MM.1S (cell line): ENCODE data around the gene NT5C3A.

Source experiments
- DNase-seq: peaks from one replicate; pipeline ENCODE4 v3.0.0-alpha.2; 2015
- H2AFZ ChIP-seq: fragments of 300-600 bp; sonication (generic); 2 replicates; pipeline ENCODE4 v1.6.0; 2016; ENCODE audit warnings: antibody characterized with exemption, low read length
- H3F3A ChIP-seq: fragments of 300-600 bp; sonication (generic); 2 replicates; pipeline ENCODE4 v1.6.1; 2016; ENCODE audit warnings: mild to moderate bottlenecking, antibody characterized with exemption, low read length, moderate library complexity, mixed read lengths; ENCODE audit not compliant: insufficient read depth
- H3K27ac ChIP-seq: fragments of 300-600 bp; sonication (generic); 2 replicates; pipeline ENCODE4 v1.5.1; 2016; ENCODE audit warnings: mild to moderate bottlenecking, low read length
- H3K27me3 ChIP-seq: fragments of 300-600 bp; sonication (generic); replicated peaks from 2 replicates; pipeline ENCODE4 v1.6.0; 2016; ENCODE audit warnings: low read length; ENCODE audit not compliant: insufficient read depth
- H3K36me3 ChIP-seq: fragments of 300-600 bp; sonication (generic); replicated peaks from 2 replicates; pipeline ENCODE4 v1.6.1; 2016; ENCODE audit warnings: mild to moderate bottlenecking, low read length, mixed read lengths; ENCODE audit not compliant: insufficient read depth
- H3K4me1 ChIP-seq: fragments of 300-600 bp; sonication (generic); 2 replicates; pipeline ENCODE4 v1.6.1; 2016; ENCODE audit warnings: low read length, mixed read lengths
- H3K4me2 ChIP-seq: fragments of 300-600 bp; sonication (generic); 2 replicates; pipeline ENCODE4 v1.6.0; 2016; ENCODE audit warnings: low read depth, low read length
- H3K4me3 ChIP-seq: fragments of 300-600 bp; sonication (generic); 2 replicates; pipeline ENCODE4 v1.5.1; 2016; ENCODE audit warnings: low read length, mixed read lengths
- H3K79me2 ChIP-seq: fragments of 300-600 bp; sonication (generic); 2 replicates; pipeline ENCODE4 v1.6.1; 2016; ENCODE audit warnings: mixed run types, low read length, mixed read lengths
- H3K9ac ChIP-seq: fragments of 300-600 bp; sonication (generic); 2 replicates; pipeline ENCODE4 v1.6.1; 2016; ENCODE audit warnings: low read length, mixed read lengths
- H3K9me2 ChIP-seq: fragments of 300-600 bp; sonication (generic); replicated peaks from 2 replicates; pipeline ENCODE4 v1.6.1; 2016; ENCODE audit warnings: mild to moderate bottlenecking, low read length, mixed read lengths; ENCODE audit not compliant: insufficient read depth
- H3K9me3 ChIP-seq: fragments of 300-600 bp; sonication (generic); replicated peaks from 2 replicates; pipeline ENCODE4 v1.6.1; 2016; ENCODE audit warnings: mild to moderate bottlenecking, low read length, mixed read lengths; ENCODE audit not compliant: insufficient read depth
- H4K20me1 ChIP-seq: fragments of 300-600 bp; sonication (generic); 2 replicates; pipeline ENCODE4 v1.6.1; 2016; ENCODE audit warnings: mild to moderate bottlenecking, low read length, moderate library complexity, mixed read lengths; ENCODE audit not compliant: insufficient read depth
- CTCF ChIP-seq: fragments of 300-600 bp; sonication (generic); IDR thresholded peaks from 2 replicates; pipeline ENCODE4 v1.5.1; 2016; ENCODE audit warnings: antibody characterized with exemption, low read length, mixed read lengths
- EZH2 ChIP-seq: fragments of 300-600 bp; sonication (generic); optimal IDR thresholded peaks from 2 replicates; pipeline ENCODE3; 2017; ENCODE audit warnings: low read depth, mild to moderate bottlenecking, antibody characterized with exemption, low read length, mixed read lengths
- EZH2phosphoT487 ChIP-seq: fragments of 300-600 bp; sonication (generic); IDR thresholded peaks from 2 replicates; pipeline ENCODE4 v1.6.1; 2018; ENCODE audit warnings: antibody characterized with exemption, low read length

NT5C3A gene

GRCh38 chr7:33079763-33080690 lies 17.5 kb upstream of the NT5C3A start:
- no peaks in the 10 kb centered on the region for H3K9me3 ChIP-seq
- peaks cover 8% of the 10 kb centered on the region for H3K4me1 ChIP-seq
- TF ChIP-seq EZH2: no peak
- no peak for TF ChIP-seq EZH2phosphoT487
- no peak for TF ChIP-seq CTCF
- H3K9ac ChIP-seq: no peak overlapping the region
- H3K9me2 ChIP-seq: no peaks in the 10 kb centered on the region
- H3K36me3 ChIP-seq: no peaks in the 10 kb centered on the region
- no peaks in the 10 kb centered on the region for H3F3A ChIP-seq
- H4K20me1 ChIP-seq: no peaks in the 10 kb centered on the region
- no peak overlapping the region for H3K27ac ChIP-seq
- DNase-seq: no peak
- H3K4me3 ChIP-seq: no peak overlapping the region
- no peaks in the 10 kb centered on the region for H3K79me2 ChIP-seq
- H2AFZ ChIP-seq: no peak overlapping the region
- no peaks in the 10 kb centered on the region for H3K27me3 ChIP-seq
- H3K4me2 ChIP-seq: no peak overlapping the region

DNA sequence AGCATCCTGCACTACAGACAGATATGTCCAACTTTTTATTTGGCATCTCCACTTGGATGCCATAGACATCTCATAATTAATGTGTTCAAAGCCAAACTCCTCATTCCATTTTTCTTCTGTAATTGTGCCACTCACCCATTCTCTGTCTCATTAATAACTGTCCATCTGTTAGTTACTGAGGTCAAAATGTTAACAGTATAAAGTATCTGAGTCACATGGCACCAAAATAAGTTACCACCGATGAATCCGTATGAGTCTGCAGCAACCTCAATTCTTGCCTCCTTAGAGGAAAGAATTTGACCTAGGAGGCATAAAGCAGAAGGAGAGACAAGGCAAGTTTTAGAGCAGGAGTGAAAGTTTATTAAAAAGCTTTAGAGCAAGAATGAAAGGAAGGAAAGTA lies 16.5 kb upstream of the NT5C3A start:
- DNase-seq: no peak
- no peaks in the 10 kb centered on the region for H4K20me1 ChIP-seq
- no peak overlapping the region for H2AFZ ChIP-seq
- H3K36me3 ChIP-seq: no peaks in the 10 kb centered on the region
- H3K4me3 ChIP-seq: no peak overlapping the region
- no peaks in the 10 kb centered on the region for H3F3A ChIP-seq
- H3K27me3 ChIP-seq: no peaks in the 10 kb centered on the region
- TF ChIP-seq CTCF: no peak
- no peak for TF ChIP-seq EZH2
- TF ChIP-seq EZH2phosphoT487: no peak
- peaks cover 8% of the 10 kb centered on the region for H3K4me1 ChIP-seq
- no peak overlapping the region for H3K4me2 ChIP-seq
- no peak overlapping the region for H3K27ac ChIP-seq
- no peak overlapping the region for H3K9ac ChIP-seq
- no peaks in the 10 kb centered on the region for H3K9me2 ChIP-seq
- no peaks in the 10 kb centered on the region for H3K79me2 ChIP-seq
- H3K9me3 ChIP-seq: no peaks in the 10 kb centered on the region

- no peak overlapping the region for H3K9ac ChIP-seq
Measured at GRCh38 chr7:33076737-33077136, 14.2 kb upstream of the NT5C3A start.

More at GRCh38 chr7:33076737-33077136, 14.2 kb upstream of the NT5C3A start:
- Histone ChIP-seq H3K9me2 (no peaks in the 10 kb centered on the region), H3K4me3 (no peak overlapping the region), H3K27me3 (no peaks in the 10 kb centered on the region), H3K4me2 (no peak overlapping the region), H3K27ac (no peak overlapping the region), H2AFZ (no peak overlapping the region), H3K4me1 (peaks cover 8% of the 10 kb centered on the region), H3K9me3 (no peaks in the 10 kb centered on the region), H3F3A (no peaks in the 10 kb centered on the region), H3K79me2 (no peaks in the 10 kb centered on the region), H4K20me1 (no peaks in the 10 kb centered on the region), H3K36me3 (no peaks in the 10 kb centered on the region)
- DNase-seq: peak; percentile 66
- no peak for TF ChIP-seq EZH2phosphoT487
- TF ChIP-seq EZH2: no peak
- no peak for TF ChIP-seq CTCF
